ENCODE data around the gene CPT1B.
"Not testable (repeated sequence)": the region's sequence is repeated elsewhere in the genome, so short reads cannot be mapped to it uniquely, and the experiment has no call there.

The CPT1B gene

GRCh38 chr22:50526108-50526833 lies 52.0 kb downstream of the CPT1B start:
- DNase-seq: peak; percentile 84 to 88

- no peak for DNase-seq
Measured at GRCh38 chr22:50525858-50526107, 52.4 kb downstream of the CPT1B start.

GRCh38 chr22:50525104-50525857 lies 52.9 kb downstream of the CPT1B start, which contains the start of gene SCO2:
SCO2 (minus strand) TSS chr22:50525598; CDS start chr22:50524411, 1,187 bp downstream.
- DNase-seq: peak; percentile 98 to 99

GRCh38 chr22:50524676-50525103 lies 53.5 kb downstream of the CPT1B start:
- DNase-seq: no peak

GRCh38 chr22:50523806-50524675 lies 54.2 kb downstream of the CPT1B start:
- no peak for DNase-seq

- DNase-seq: no peak
Measured at GRCh38 chr22:50523458-50523805, 54.8 kb downstream of the CPT1B start.

- DNase-seq: no peak
Measured at GRCh38 chr22:50522806-50523438, 55.3 kb downstream of the CPT1B start.

- no peak for DNase-seq
Measured at GRCh38 chr22:50522208-50522805, 55.9 kb downstream of the CPT1B start.

- DNase-seq: no peak
Measured at GRCh38 chr22:50521710-50522109, 56.5 kb downstream of the CPT1B start.

GRCh38 chr22:50520826-50521453 lies 57.3 kb downstream of the CPT1B start:
- no peak for DNase-seq

GRCh38 chr22:50520184-50520583 lies 58.0 kb downstream of the CPT1B start:
- not testable (repeated sequence) for DNase-seq

- DNase-seq: no peak
Measured at GRCh38 chr22:50519151-50519550, 59.1 kb downstream of the CPT1B start.
